ENCODE measurements around the gene CDKN2D. TPM values are rescaled to one million over a fixed set of nuclear protein-coding genes. Genes with fewer than 3 reads are reported as not detected.
A peak's percentile ranks its signal among the peaks of the same experiment; 100 is the strongest.
"Not testable (repeated sequence)": the region's sequence is repeated elsewhere in the genome, so short reads cannot be mapped to it uniquely, and the experiment has no call there.

Gene CDKN2D
- total RNA-seq, 4 donors from 2014 or later = 11.2 to 30.0 (median 18.3) TPM

DNA sequence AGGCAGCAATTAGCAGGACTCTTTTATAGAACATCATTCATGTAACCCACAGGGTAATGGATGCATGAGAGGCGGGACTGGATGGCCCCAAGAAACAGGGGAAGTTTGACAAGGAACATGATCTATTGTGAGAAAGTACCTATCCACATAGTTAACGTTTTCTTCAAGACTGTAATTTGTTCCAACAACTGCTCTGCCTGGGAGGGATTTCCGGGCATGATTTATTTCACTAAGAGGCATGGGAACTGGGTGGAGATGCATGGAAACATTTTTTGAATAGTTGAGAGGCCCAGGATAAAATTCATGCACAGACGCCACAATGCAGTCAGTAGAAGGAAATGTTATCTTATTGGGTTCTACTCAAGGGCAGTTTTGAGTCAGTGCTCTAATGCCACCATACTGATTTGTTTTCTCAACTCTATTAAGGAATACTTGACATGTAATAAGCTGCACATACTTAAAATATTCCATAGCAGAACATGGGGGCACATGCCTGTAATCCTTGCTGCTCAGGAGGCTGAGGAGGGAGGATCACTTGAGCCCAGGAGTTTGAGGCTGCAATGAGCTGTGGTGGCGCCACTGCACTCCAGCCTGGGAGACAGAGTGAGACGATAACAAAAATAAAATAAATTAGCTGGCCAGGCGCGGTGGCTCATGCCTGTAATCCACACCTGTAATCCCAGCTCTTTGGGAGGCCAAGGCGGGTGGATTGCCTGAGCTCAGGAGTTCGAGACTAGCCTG lies 35.0 kb downstream of the CDKN2D start:
- WGBS = 61% methylated on average over 10 of the region's 10 CpGs
- no peak for DNase-seq (ENCODE audit: extremely low spot score)
- TF ChIP-seq POLR2AphosphoS5 (IDR thresholded peaks at IDR 0.05) (peak in 1 of 2 donors; percentile 29), EP300 (IDR thresholded peaks at IDR 0.05) (no peak), POLR2A (IDR thresholded peaks at IDR 0.05; ENCODE audit: low read depth) (no peak)
- TF ChIP-seq, protein P1, sequence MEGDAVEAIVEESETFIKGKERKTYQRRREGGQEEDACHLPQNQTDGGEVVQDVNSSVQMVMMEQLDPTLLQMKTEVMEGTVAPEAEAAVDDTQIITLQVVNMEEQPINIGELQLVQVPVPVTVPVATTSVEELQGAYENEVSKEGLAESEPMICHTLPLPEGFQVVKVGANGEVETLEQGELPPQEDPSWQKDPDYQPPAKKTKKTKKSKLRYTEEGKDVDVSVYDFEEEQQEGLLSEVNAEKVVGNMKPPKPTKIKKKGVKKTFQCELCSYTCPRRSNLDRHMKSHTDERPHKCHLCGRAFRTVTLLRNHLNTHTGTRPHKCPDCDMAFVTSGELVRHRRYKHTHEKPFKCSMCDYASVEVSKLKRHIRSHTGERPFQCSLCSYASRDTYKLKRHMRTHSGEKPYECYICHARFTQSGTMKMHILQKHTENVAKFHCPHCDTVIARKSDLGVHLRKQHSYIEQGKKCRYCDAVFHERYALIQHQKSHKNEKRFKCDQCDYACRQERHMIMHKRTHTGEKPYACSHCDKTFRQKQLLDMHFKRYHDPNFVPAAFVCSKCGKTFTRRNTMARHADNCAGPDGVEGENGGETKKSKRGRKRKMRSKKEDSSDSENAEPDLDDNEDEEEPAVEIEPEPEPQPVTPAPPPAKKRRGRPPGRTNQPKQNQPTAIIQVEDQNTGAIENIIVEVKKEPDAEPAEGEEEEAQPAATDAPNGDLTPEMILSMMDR (IDR thresholded peaks at IDR 0.05) = no peak
- H3K4me1 ChIP-seq = no peaks in the 10 kb centered on the region
- H3K27ac ChIP-seq (replicated peaks in 1 of 4) = peak overlapping the region in 2 of 4 donors; percentile 25 to 62
- peaks cover 0 to 28% (median 0%) of the 10 kb centered on the region in 4 donors for H3K27me3 ChIP-seq
- no peaks in the 10 kb centered on the region for H3K36me3 ChIP-seq
- H3K4me3 ChIP-seq = no peak overlapping the region
- intact Hi-C loops (cut with DNase I) = no loop called here
- H3K9me3 ChIP-seq = peaks cover 0 to 3% (median 0%) of the 10 kb centered on the region in 4 donors

DNA sequence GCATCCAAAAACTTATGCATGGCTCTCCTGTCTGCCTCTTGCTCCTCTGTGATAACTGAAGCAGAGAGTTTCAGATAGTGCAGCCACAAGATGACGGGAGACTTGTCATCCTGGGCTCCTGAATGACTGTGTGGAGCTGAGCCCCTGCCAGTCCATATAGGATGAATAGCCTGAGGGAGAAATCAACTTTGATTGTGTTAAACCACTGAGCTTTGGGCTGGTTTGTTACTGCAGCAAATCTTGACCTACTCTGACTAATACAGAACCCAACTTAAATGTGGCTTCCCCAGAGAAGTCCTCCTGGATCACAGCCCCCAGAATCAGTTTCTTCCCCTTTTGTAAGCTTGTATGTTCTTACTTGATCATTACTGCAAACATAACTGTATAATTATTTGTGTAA lies 36.3 kb downstream of the CDKN2D start:
- Histone ChIP-seq H3K4me3 (no peak overlapping the region), H3K27ac (replicated peaks in 1 of 4) (no peak overlapping the region), H3K36me3 (no peaks in the 10 kb centered on the region), H3K4me1 (no peaks in the 10 kb centered on the region), H3K9me3 (peaks cover 0 to 3% (median 0%) of the 10 kb centered on the region in 4 donors), H3K27me3 (peaks cover 0 to 21% (median 0%) of the 10 kb centered on the region in 4 donors)
- intact Hi-C loops (cut with DNase I) = no loop called here
- DNase-seq (ENCODE audit: extremely low spot score) = no peak
- no peak for TF ChIP-seq POLR2A (IDR thresholded peaks at IDR 0.05; ENCODE audit: low read depth)
- no peak for TF ChIP-seq POLR2AphosphoS5 (IDR thresholded peaks at IDR 0.05)
- no peak for TF ChIP-seq EP300 (IDR thresholded peaks at IDR 0.05)
- TF ChIP-seq, protein P1 (IDR thresholded peaks at IDR 0.05) = no peak
- WGBS = 92% methylated on average over 1 of the region's 1 CpG

DNA sequence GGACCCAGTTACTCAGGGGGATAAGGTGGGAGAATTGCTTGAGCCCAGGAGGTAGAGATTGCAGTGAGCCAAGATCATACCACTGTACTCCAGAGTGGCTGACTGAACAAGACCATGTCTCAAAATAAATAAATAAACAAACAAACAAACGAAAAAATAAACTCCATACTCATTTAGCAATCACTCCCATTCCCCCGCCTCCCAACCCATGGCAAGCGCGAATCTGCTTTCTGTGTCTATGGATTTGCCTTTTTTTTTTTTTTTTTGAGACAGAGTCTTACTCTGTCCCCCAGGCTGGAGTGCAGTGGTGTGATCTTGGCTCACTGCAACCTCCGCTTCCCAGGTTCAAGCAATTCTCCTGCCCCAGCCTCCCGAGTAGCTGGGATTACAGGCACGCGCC lies 41.9 kb downstream of the CDKN2D start:
- DNase-seq (ENCODE audit: extremely low spot score); H3K9me3 ChIP-seq; H3K36me3 ChIP-seq; intact Hi-C loops (cut with DNase I); H3K4me3 ChIP-seq; H3K27ac ChIP-seq (replicated peaks in 1 of 4); H3K4me1 ChIP-seq: not testable (repeated sequence)
- WGBS = 92% methylated on average over 8 of the region's 8 CpGs
- peaks cover 0 to 12% (median 0%) of the 10 kb centered on the region in 4 donors for H3K27me3 ChIP-seq

DNA sequence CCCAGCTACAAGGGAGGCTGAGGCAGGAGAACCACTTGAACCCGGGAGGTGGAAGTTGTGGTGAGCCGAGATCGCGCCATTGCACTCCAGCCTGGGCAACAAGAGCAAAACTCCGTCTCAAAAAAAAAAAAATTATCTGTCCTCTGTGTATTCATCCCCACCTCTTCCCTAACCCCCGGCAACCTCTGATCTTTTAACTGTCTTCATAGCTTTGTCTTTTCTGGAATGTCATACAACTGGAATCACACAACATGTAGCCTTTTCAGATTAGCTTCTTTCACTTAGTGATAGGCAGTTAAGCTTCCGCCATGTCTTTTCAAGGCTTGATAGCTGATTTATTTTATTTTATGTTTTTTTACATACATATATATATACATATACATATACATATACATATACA lies 43.1 kb downstream of the CDKN2D start:
- WGBS = 86% methylated on average over 7 of the region's 7 CpGs
- Histone ChIP-seq H3K4me3 (no peak overlapping the region), H3K27ac (replicated peaks in 1 of 4) (no peak overlapping the region), H3K27me3 (peaks cover 0 to 24% (median 0%) of the 10 kb centered on the region in 4 donors), H3K9me3 (no peaks in the 10 kb centered on the region), H3K36me3 (no peaks in the 10 kb centered on the region), H3K4me1 (no peaks in the 10 kb centered on the region)
- TF ChIP-seq, protein P1 (IDR thresholded peaks at IDR 0.05) = no peak
- no peak for TF ChIP-seq POLR2A (IDR thresholded peaks at IDR 0.05; ENCODE audit: low read depth)
- no peak for TF ChIP-seq POLR2AphosphoS5 (IDR thresholded peaks at IDR 0.05)
- no peak for TF ChIP-seq EP300 (IDR thresholded peaks at IDR 0.05)
- intact Hi-C loops (cut with DNase I) = no loop called here
- DNase-seq (ENCODE audit: extremely low spot score) = no peak

GRCh38 chr19:10523135-10523636 lies 45.6 kb downstream of the CDKN2D start:
- Histone ChIP-seq H3K27ac (replicated peaks in 1 of 4) (no peak overlapping the region), H3K4me1 (peaks cover 7 to 9% (median 8%) of the 10 kb centered on the region in 4 donors), H3K27me3 (peaks cover 0 to 46% (median 20%) of the 10 kb centered on the region in 4 donors), H3K36me3 (no peaks in the 10 kb centered on the region), H3K9me3 (no peaks in the 10 kb centered on the region), H3K4me3 (no peak overlapping the region)
- TF ChIP-seq, protein P1 (IDR thresholded peaks at IDR 0.05) = no peak
- TF ChIP-seq POLR2A (IDR thresholded peaks at IDR 0.05; ENCODE audit: low read depth) = no peak
- intact Hi-C loops (cut with DNase I) = no loop called here
- no peak for DNase-seq (ENCODE audit: extremely low spot score)
- WGBS = 78% methylated on average over 3 of the region's 3 CpGs
